Nephron progenitor cell (in vitro differentiated cells): ENCODE results near the gene A1BG.

ENCODE experiments used
- DNase-seq: peaks from one replicate; pipeline ENCODE4 v3.0.0; 2021
- H3K27ac Mint-ChIP-seq: 2 replicates; pipeline ENCODE4 v1.8.0; 2021; ENCODE audit warnings: mild to moderate bottlenecking, moderate library complexity, mixed read lengths
- H3K27me3 Mint-ChIP-seq: 2 replicates; pipeline ENCODE4 v1.8.0; 2021; ENCODE audit warnings: mild to moderate bottlenecking, low read depth, mixed read lengths; ENCODE audit not compliant: poor library complexity
- H3K36me3 Mint-ChIP-seq: 2 replicates; pipeline ENCODE4 v1.8.0; 2021; ENCODE audit warnings: low read depth, mixed read lengths
- H3K4me1 Mint-ChIP-seq: 2 replicates; pipeline ENCODE4 v1.8.0; 2021; ENCODE audit warnings: mixed read lengths
- H3K4me3 Mint-ChIP-seq: 2 replicates; pipeline ENCODE4 v1.8.0; 2021; ENCODE audit warnings: mild to moderate bottlenecking, moderate library complexity, mixed read lengths
- H3K9me3 Mint-ChIP-seq: 2 replicates; pipeline ENCODE4 v1.8.0; 2021; ENCODE audit warnings: mild to moderate bottlenecking, moderate library complexity, mixed read lengths
- CTCF ChIP-seq: fragments of 200-600 bp; sonication (generic); IDR thresholded peaks from 2 replicates; pipeline ENCODE4 v1.5.0; 2021; ENCODE audit warnings: antibody characterized with exemption

A1BG gene

GRCh38 chr19:58372311-58373133 lies 19.2 kb upstream of the A1BG start:
- H3K27me3 Mint-ChIP-seq: no peaks in the 10 kb centered on the region
- H3K4me1 Mint-ChIP-seq: no peaks in the 10 kb centered on the region
- DNase-seq: no peak
- H3K27ac Mint-ChIP-seq: peak overlapping the region; percentile 32
- peak; percentile 16 for TF ChIP-seq CTCF
- no peak overlapping the region for H3K4me3 Mint-ChIP-seq
- no peaks in the 10 kb centered on the region for H3K9me3 Mint-ChIP-seq
- H3K36me3 Mint-ChIP-seq: peaks cover 10% of the 10 kb centered on the region

GRCh38 chr19:58368561-58369360 lies 15.5 kb upstream of the A1BG start:
- no peak for TF ChIP-seq CTCF
- Mint-ChIP-seq H3K36me3 (peaks cover 15% of the 10 kb centered on the region), H3K9me3 (no peaks in the 10 kb centered on the region), H3K4me3 (no peak overlapping the region), H3K27ac (no peak overlapping the region), H3K4me1 (peaks cover 6% of the 10 kb centered on the region), H3K27me3 (no peaks in the 10 kb centered on the region)
- DNase-seq: no peak

- no peak for DNase-seq
- Mint-ChIP-seq H3K36me3 (peaks cover 15% of the 10 kb centered on the region), H3K27ac (no peak overlapping the region), H3K4me3 (no peak overlapping the region), H3K27me3 (no peaks in the 10 kb centered on the region), H3K4me1 (peaks cover 6% of the 10 kb centered on the region), H3K9me3 (no peaks in the 10 kb centered on the region)
- TF ChIP-seq CTCF: no peak
Measured at GRCh38 chr19:58367698-58368454, 14.6 kb upstream of the A1BG start.

- H3K4me3 Mint-ChIP-seq: no peak overlapping the region
- DNase-seq: no peak
- no peak for TF ChIP-seq CTCF
- no peaks in the 10 kb centered on the region for H3K27me3 Mint-ChIP-seq
- H3K9me3 Mint-ChIP-seq: no peaks in the 10 kb centered on the region
- H3K4me1 Mint-ChIP-seq: peaks cover 11% of the 10 kb centered on the region
- H3K36me3 Mint-ChIP-seq: peaks cover 15% of the 10 kb centered on the region
- no peak overlapping the region for H3K27ac Mint-ChIP-seq
Measured at GRCh38 chr19:58366585-58367430, 13.5 kb upstream of the A1BG start.

- no peak overlapping the region for H3K4me3 Mint-ChIP-seq
- no peak for TF ChIP-seq CTCF
- no peak for DNase-seq
- peaks cover 6% of the 10 kb centered on the region for H3K36me3 Mint-ChIP-seq
- peaks cover 4% of the 10 kb centered on the region for H3K27me3 Mint-ChIP-seq
- peaks cover 26% of the 10 kb centered on the region for H3K4me1 Mint-ChIP-seq
- H3K9me3 Mint-ChIP-seq: no peaks in the 10 kb centered on the region
- no peak overlapping the region for H3K27ac Mint-ChIP-seq
Measured at GRCh38 chr19:58364146-58364545, 10.9 kb upstream of the A1BG start.
